IPS-15b (cell line): ENCODE results near the gene POMT1.
"Not testable (repeated sequence)": the region's sequence is repeated elsewhere in the genome, so short reads cannot be mapped to it uniquely, and the experiment has no call there.

Source experiments
- H3K27me3 ChIP-seq: one replicate; pipeline ENCODE4 v1.6.1; 2013; ENCODE audit warnings: low read length; ENCODE audit not compliant: control insufficient read depth, insufficient read depth
- H3K36me3 ChIP-seq: one replicate; pipeline ENCODE4 v1.6.1; 2013; ENCODE audit warnings: low read length; ENCODE audit not compliant: control insufficient read depth, insufficient read depth
- H3K4me1 ChIP-seq: one replicate; pipeline ENCODE4 v1.6.1; 2013; ENCODE audit warnings: mild to moderate bottlenecking, low read length; ENCODE audit not compliant: control insufficient read depth, insufficient read depth
- H3K4me3 ChIP-seq: one replicate; pipeline ENCODE4 v1.5.1; 2013; ENCODE audit warnings: low read depth, low read length
- H3K9ac ChIP-seq: one replicate; pipeline ENCODE4 v1.6.1; 2013; ENCODE audit warnings: low read depth, mild to moderate bottlenecking, low read length
- H3K9me3 ChIP-seq: one replicate; pipeline ENCODE4 v1.6.1; 2013; ENCODE audit warnings: mild to moderate bottlenecking, low read length; ENCODE audit not compliant: control insufficient read depth, insufficient read depth

Gene POMT1

DNA sequence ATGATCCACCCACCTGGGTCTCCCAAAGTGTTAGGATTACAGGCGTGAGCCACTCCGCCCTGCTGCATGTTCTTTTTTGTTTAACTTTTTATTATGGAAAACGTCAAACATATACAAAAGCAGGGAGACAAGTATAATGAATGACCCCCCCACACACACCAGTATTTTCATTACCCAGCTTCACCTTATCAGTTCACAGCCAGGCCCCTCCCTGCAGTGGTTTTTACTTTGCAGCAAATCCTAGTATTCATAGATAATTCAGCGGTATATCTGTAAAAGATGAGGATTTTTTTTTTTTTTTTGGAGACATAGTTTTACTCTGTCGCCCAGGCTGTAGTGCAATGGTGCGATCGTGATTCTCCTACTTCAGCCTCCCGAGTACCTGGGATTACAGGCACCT lies 2.3 kb downstream of the POMT1 start:
- H3K27me3 ChIP-seq = no peaks in the 10 kb centered on the region

DNA sequence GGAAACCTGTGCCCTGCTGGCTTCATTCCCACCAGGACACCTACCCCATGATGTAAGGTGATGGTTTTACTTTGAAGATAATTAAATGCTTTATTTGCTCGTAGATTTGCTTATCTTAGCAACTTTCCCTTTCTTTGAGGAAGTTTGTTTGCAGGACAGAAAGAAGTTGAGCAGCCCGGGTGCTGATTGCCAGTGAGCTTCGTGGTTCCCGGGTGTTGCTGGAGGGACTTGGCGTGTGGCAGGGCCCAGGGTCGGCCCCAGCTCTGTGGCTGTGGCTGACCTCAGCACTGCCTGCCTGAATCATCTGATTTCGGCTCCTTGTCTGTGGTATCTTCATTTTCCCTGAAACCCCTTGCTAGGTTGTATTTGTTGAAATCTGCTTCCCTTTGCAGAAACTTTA lies 8.7 kb downstream of the POMT1 start:
- no peak overlapping the region for H3K4me3 ChIP-seq
- no peaks in the 10 kb centered on the region for H3K9me3 ChIP-seq
- no peak overlapping the region for H3K9ac ChIP-seq
- H3K4me1 ChIP-seq = no peaks in the 10 kb centered on the region
- H3K36me3 ChIP-seq = peaks cover 60% of the 10 kb centered on the region
- no peaks in the 10 kb centered on the region for H3K27me3 ChIP-seq

More for the DNA sequence above, 2.3 kb downstream of the POMT1 start:
- H3K9ac ChIP-seq = no peak overlapping the region
- no peaks in the 10 kb centered on the region for H3K4me1 ChIP-seq
- H3K9me3 ChIP-seq = no peaks in the 10 kb centered on the region
- H3K4me3 ChIP-seq = no peak overlapping the region
- H3K36me3 ChIP-seq = peaks cover 17% of the 10 kb centered on the region

DNA sequence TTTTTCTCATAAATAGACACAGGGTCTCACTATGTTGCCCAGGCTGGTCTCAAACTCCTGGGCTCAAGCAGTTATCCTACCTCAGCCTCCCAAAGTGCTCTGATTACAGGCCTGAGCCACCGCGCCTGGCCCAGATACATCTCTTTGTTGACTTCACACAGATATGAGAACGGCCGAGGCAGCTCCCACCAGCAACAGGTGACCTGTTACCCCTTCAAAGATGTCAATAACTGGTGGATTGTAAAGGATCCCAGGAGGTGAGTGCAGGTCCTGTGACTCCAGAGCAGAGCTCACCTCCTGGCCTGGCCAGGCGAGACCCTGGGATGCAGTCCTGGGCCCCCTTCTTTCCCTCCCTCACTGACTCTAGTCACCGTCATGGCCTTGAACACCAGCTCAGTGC lies 9.2 kb downstream of the POMT1 start:
- no peaks in the 10 kb centered on the region for H3K4me1 ChIP-seq
- H3K4me3 ChIP-seq = no peak overlapping the region
- H3K36me3 ChIP-seq = peaks cover 64% of the 10 kb centered on the region
- no peaks in the 10 kb centered on the region for H3K9me3 ChIP-seq
- no peaks in the 10 kb centered on the region for H3K27me3 ChIP-seq
- H3K9ac ChIP-seq = no peak overlapping the region

DNA sequence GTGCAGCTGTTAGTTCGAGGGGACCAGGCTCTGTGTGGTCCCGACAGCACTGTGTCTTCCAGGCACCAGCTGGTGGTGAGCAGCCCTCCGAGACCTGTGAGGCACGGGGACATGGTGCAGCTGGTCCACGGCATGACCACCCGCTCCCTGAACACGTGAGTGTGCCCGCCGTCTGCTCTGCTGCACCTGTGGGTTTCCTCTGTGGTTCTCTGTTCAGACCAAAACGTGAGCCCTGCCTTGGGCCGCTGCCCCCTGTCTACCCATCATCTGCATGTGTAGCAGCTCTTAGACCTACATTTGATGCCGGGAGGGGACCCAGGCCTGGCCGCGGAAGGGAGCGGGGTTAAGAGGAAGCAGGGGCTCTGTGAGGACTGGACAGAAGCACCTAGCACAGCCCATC lies 10.5 kb downstream of the POMT1 start:
- no peaks in the 10 kb centered on the region for H3K4me1 ChIP-seq
- H3K9me3 ChIP-seq = no peaks in the 10 kb centered on the region
- no peak overlapping the region for H3K9ac ChIP-seq
- peaks cover 64% of the 10 kb centered on the region for H3K36me3 ChIP-seq
- H3K4me3 ChIP-seq = no peak overlapping the region
- no peaks in the 10 kb centered on the region for H3K27me3 ChIP-seq

DNA sequence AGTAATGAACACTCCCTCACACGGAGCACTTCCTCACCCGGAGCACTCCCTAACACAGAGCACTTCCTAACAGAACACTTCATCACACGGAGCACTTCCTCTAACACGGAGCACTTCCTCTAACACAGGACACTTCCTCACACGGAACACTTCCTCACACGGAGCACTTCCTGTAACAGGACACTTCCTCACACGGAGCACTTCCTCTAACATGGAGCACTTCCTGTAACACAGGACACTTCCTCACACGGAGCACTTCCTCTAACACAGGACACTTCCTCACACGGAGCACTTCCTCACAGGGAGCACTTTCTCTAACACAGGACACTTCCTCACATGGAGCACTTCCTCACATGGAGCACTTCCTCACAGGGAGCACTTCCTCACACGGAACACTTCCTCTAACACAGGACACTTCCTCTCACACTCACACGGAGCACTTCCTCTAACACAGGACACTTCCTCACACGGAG lies 12.9 kb downstream of the POMT1 start:
- not testable (repeated sequence) for H3K9ac ChIP-seq, H3K4me3 ChIP-seq, H3K27me3 ChIP-seq, H3K4me1 ChIP-seq, H3K9me3 ChIP-seq
- H3K36me3 ChIP-seq = peaks cover 80% of the 10 kb centered on the region

DNA sequence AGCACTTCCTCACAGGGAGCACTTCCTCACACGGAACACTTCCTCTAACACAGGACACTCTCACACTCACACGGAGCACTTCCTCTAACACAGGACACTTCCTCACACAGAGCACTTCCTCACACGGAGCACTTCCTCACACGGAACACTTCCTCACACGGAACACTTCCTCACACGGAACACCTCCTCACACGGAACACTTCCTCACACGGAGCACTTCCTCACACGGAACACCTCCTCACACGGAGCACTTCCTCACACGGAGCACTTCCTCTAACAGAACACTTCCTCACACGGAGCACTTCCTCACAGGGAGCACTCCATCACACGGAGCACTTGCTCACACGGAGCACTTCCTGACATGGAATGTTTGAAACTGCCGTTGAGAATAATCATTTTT lies 13.4 kb downstream of the POMT1 start:
- H3K9me3 ChIP-seq = no peaks in the 10 kb centered on the region
- H3K27me3 ChIP-seq = no peaks in the 10 kb centered on the region
- H3K9ac ChIP-seq = no peak overlapping the region
- peaks cover 80% of the 10 kb centered on the region for H3K36me3 ChIP-seq
- H3K4me3 ChIP-seq = no peak overlapping the region
- H3K4me1 ChIP-seq = no peaks in the 10 kb centered on the region

DNA sequence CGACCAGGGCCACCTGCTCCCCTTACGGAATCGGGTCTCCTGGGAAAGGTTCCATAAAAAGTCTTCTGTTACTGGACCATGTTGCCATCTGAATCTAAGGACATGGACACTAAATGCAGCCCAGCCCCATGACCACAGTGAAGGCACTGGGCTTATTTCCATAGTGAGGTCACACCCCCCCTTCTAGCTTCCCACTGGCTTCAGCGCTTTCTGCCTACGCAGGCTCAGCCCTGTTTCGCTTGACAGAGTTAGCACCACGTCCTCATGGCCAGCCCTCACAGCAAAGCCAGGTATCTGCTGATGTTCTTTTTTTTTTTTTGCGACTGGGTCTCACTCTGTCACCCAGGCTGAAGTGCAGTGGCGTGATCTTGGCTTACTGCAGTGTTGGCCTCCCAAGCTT lies 14.2 kb downstream of the POMT1 start:
- H3K4me3 ChIP-seq = no peak overlapping the region
- H3K4me1 ChIP-seq = no peaks in the 10 kb centered on the region
- no peak overlapping the region for H3K9ac ChIP-seq
- peaks cover 79% of the 10 kb centered on the region for H3K36me3 ChIP-seq
- H3K27me3 ChIP-seq = no peaks in the 10 kb centered on the region
- no peaks in the 10 kb centered on the region for H3K9me3 ChIP-seq

DNA sequence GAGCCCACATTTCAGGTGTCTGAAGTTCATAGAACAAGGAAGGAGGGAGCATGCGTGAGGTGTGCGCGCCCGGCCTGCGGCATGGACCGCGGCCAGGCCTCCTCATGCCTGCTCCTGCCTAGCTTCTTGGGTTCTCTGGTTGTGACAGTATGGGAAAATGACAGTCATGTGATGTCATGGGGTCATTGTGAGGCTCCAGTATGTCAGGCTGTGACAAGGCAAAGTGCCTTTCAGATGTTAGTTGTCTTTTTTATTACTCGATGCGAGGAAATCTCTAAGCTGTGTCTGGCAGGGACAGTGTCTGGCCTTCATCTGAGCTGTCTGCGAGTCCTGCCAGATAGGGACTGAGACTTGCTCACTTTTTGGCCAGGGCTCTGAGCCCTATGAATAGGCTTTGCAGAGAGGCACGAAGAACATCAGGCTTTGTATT lies 15.1 kb downstream of the POMT1 start:
- no peaks in the 10 kb centered on the region for H3K27me3 ChIP-seq
- H3K36me3 ChIP-seq = peaks cover 76% of the 10 kb centered on the region
- no peaks in the 10 kb centered on the region for H3K9me3 ChIP-seq

DNA sequence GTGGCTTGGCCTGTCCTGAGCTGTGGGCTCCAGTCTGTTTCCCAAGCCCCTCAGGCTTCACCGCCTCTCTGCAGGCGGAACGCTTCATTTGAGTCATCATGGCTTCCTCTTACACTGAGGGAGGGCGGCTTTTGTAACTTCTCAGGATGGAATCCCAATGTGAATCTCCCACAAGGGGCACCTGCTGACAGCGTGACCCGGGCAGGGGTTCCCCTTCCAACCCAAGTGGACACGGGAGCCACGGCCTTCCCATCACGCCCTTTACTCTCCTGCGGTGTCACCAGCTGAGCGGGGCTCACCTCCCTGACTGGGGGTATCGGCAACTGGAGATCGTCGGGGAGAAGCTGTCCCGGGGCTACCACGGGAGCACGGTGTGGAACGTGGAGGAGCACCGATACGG lies 15.8 kb downstream of the POMT1 start:
- Histone ChIP-seq H3K4me1 (no peaks in the 10 kb centered on the region), H3K4me3 (no peak overlapping the region), H3K36me3 (peaks cover 75% of the 10 kb centered on the region), H3K9ac (no peak overlapping the region), H3K27me3 (no peaks in the 10 kb centered on the region), H3K9me3 (no peaks in the 10 kb centered on the region)

More for the DNA sequence above, 15.1 kb downstream of the POMT1 start:
- Histone ChIP-seq H3K4me3 (no peak overlapping the region), H3K4me1 (no peaks in the 10 kb centered on the region), H3K9ac (no peak overlapping the region)

DNA sequence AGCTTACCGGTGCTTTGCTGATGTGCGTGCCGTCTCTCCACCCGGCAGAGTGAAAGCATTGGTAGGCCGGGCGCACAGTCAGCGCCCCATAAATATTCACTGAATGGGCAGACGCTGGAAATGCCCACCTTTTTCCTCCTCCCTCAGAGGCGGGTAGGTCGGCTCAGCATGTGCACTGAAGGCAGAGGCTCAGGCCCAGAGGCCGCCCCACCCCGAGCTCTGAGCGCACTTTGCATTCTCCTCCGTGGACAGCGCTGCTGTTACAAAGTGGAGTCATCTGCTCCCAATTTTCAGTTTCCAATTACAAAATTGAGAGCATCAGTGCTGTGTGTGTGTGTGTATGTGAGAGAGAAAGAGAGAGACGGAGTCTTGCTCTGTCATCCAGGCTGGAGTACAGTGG lies 17.8 kb downstream of the POMT1 start:
- H3K9ac ChIP-seq = no peak overlapping the region
- no peaks in the 10 kb centered on the region for H3K9me3 ChIP-seq
- no peaks in the 10 kb centered on the region for H3K4me1 ChIP-seq
- H3K27me3 ChIP-seq = no peaks in the 10 kb centered on the region
- peaks cover 75% of the 10 kb centered on the region for H3K36me3 ChIP-seq
- H3K4me3 ChIP-seq = no peak overlapping the region

DNA sequence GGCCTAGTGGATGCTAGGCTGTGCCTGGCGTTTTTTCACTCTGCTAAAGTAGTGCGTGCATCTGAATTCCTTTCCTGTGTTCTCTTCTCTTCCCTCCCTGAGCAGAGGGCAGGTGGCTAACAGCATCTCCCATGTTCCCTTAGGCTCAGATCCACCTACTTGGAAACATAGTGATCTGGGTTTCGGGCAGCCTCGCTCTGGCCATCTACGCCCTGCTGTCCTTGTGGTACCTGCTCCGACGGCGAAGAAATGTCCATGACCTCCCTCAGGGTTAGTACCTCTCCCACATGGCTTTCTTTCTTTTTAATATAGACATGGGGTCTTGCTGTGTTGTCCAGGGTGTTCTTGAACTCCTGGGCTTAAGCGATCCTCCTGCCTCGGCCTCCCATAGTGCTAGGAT lies 18.5 kb downstream of the POMT1 start:
- Histone ChIP-seq H3K9ac (no peak overlapping the region), H3K27me3 (no peaks in the 10 kb centered on the region), H3K4me1 (no peaks in the 10 kb centered on the region), H3K9me3 (no peaks in the 10 kb centered on the region), H3K4me3 (no peak overlapping the region), H3K36me3 (peaks cover 72% of the 10 kb centered on the region)

DNA sequence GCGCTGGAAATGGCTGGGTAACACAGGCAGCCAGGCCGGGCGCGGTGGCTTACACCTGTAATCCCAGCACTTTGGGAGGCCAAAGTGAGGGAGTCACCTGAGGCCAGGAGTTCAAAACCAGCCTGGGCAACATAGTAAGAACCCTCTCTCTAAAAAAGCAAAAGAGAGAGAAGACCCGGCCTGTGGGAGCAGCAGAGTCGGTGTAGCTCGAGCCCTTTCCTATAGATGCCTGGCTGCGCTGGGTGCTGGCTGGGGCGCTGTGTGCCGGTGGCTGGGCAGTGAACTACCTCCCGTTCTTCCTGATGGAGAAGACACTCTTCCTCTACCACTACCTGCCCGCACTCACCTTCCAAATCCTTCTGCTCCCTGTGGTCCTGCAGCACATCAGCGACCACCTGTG lies 19.1 kb downstream of the POMT1 start:
- Histone ChIP-seq H3K4me1 (no peaks in the 10 kb centered on the region), H3K9me3 (no peaks in the 10 kb centered on the region), H3K9ac (no peak overlapping the region), H3K27me3 (no peaks in the 10 kb centered on the region), H3K36me3 (peaks cover 73% of the 10 kb centered on the region), H3K4me3 (no peak overlapping the region)
